Dendritic cell treated with granulocyte-macrophage colony-stimulating factor and Interleukin-4, amounts not matched to agents 40 ng/mL and 50 ng/mL, for 4 days (primary cell): ENCODE results near the gene NUAK2.
"Not testable (repeated sequence)": the region's sequence is repeated elsewhere in the genome, so short reads cannot be mapped to it uniquely, and the experiment has no call there.

ENCODE experiments used
- H3K27ac Mint-ChIP-seq: one replicate; pipeline ENCODE4 v1.8.0; 2022; ENCODE audit warnings: mild to moderate bottlenecking, mixed read lengths
- H3K27me3 Mint-ChIP-seq: one replicate; pipeline ENCODE4 v1.8.0; 2022; ENCODE audit warnings: mild to moderate bottlenecking, mixed read lengths
- H3K36me3 Mint-ChIP-seq: one replicate; pipeline ENCODE4 v1.8.0; 2022; ENCODE audit warnings: low read depth, mixed read lengths
- H3K4me1 Mint-ChIP-seq: one replicate; pipeline ENCODE4 v1.8.0; 2022; ENCODE audit warnings: low read depth, mixed read lengths
- H3K4me3 Mint-ChIP-seq: one replicate; pipeline ENCODE4 v1.8.0; 2022; ENCODE audit warnings: mild to moderate bottlenecking, moderate library complexity, mixed read lengths
- H3K9me3 Mint-ChIP-seq: one replicate; pipeline ENCODE4 v1.8.0; 2022; ENCODE audit warnings: mixed read lengths
- intact Hi-C: fragments of 100-400 bp; cut with micrococcal nuclease; formaldehyde crosslinking; loops from one replicate; pipeline ENCODE4 v1.15.0; 2022

NUAK2 gene

DNA sequence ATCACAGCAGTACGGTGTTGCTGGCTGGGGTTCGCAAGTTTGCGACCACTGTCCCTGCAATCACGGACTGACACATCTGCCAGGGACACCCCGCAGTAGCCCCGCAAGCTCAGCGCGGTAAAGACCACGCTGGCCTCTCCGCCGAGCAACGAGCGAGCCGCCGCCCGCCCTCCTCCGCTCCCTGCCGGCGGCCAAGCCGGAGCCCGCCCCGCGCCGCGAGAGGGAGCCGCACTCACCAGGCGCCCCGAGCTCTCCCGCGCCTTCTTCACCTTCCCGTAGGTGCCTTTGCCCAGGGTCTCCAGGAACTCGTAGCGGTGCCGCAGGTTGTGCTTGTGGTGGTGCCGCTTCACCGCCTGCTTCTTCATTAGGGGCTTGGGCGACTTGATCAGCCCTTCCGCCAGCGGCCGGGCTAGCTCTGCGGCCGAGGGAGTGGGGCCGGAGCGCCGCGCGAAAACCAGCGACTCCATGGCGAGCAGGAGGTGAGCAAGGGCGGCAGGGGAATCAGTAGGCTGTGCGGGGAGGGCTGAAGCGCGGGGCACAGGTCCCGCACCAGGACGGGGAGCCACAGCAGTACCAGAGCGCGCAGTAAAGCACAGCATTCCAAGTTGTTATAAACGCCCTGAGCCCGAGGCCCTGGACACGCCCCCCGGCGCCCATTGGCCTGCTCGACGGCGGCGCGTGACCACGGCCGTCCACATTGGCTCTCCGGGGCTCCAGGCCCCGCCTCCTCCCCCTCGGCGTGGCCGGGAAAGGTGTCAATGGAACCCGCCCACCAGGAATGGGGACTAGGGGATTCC is at the start of gene NUAK2:
Gene NUAK2, minus strand, starts transcription at position 584 of the 797 bp plus-strand sequence. Its CDS starts 117 bp downstream, at position 467.
- peaks cover 62% of the 10 kb centered on the region for H3K4me1 Mint-ChIP-seq
- no peaks in the 10 kb centered on the region for H3K9me3 Mint-ChIP-seq
- peaks cover 8% of the 10 kb centered on the region for H3K27me3 Mint-ChIP-seq
- peak within 1 kb of the TSS; percentile 91 for H3K27ac Mint-ChIP-seq
- intact Hi-C loops, result loop anchor here (5.0 kb wide), 1 partner anchor 34 kb away; no protein-coding TSS in a partner anchor
- H3K36me3 Mint-ChIP-seq, result peaks cover 21% of the 10 kb centered on the region
- peak within 1 kb of the TSS; percentile 90 for H3K4me3 Mint-ChIP-seq

DNA sequence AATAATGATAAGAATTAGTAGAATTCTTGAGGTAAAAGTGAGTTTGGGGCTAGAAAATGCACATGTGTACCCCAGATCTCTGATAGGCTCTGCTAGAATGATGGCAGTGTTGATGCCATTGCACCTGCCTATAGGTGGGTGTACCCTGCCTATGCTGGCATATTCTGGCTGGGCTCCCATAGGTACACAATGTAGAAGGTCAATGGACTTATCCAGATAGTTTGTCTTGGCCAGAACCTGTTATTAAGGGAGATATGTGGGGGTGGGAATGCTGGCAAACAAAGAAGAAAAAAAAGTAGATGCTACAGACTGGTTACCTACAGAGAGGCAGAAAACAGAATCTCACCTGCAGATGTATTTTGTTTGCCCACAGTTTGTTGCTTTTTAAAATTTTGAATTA is 49.2 kb upstream of the NUAK2 start:
- H3K4me3 Mint-ChIP-seq, result no peak overlapping the region
- no peak overlapping the region for H3K27ac Mint-ChIP-seq
- no peaks in the 10 kb centered on the region for H3K9me3 Mint-ChIP-seq
- intact Hi-C loops, result no loop called here
- H3K27me3 Mint-ChIP-seq, result peaks cover 48% of the 10 kb centered on the region
- peaks cover 6% of the 10 kb centered on the region for H3K4me1 Mint-ChIP-seq
- H3K36me3 Mint-ChIP-seq, result no peaks in the 10 kb centered on the region

DNA sequence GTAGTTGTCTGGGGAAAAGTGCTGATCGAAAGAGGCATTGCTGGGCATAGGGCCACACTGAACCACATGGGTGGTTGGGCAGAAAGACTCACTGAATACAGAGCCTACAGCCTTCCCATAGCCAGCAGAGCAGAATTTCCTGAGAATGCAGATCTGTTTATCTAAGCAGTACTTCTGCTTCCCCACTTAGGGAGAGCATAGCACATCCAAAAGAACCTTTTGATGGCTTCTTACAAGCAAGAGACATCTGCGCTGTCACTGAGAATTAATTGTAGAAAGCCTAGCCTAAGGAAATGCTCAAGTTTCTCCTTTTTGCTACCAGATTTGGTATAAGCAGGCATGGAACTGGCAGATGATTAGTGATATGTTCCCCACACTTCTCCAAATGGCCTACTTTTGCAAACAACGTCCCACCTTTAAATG is 48.2 kb upstream of the NUAK2 start:
- intact Hi-C loops, result no loop called here
- Mint-ChIP-seq H3K27ac (no peak overlapping the region), H3K27me3 (peaks cover 42% of the 10 kb centered on the region), H3K4me1 (peaks cover 6% of the 10 kb centered on the region), H3K9me3 (no peaks in the 10 kb centered on the region), H3K4me3 (no peak overlapping the region), H3K36me3 (no peaks in the 10 kb centered on the region)

DNA sequence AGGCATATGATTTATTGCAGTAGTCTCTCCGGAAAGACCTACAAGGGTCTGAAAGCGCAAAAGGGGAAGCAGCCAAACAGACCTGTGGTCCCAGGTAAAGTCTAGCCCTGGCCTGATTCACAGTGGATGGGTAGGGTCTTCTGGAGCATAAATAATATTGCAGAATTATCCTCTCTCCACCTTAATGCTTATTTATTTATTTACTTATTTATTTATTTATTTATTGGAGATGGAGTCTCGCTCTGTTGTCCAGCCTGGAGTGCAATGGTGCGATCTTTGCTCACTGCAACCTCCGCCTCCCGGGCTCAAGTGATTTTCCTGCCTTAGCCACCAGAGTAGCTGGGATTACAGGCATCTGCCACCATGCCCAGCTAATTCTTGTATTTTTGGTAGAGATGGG is 46.9 kb upstream of the NUAK2 start:
- intact Hi-C loops, result no loop called here
- Mint-ChIP-seq H3K4me3 (no peak overlapping the region), H3K27ac (no peak overlapping the region)

DNA sequence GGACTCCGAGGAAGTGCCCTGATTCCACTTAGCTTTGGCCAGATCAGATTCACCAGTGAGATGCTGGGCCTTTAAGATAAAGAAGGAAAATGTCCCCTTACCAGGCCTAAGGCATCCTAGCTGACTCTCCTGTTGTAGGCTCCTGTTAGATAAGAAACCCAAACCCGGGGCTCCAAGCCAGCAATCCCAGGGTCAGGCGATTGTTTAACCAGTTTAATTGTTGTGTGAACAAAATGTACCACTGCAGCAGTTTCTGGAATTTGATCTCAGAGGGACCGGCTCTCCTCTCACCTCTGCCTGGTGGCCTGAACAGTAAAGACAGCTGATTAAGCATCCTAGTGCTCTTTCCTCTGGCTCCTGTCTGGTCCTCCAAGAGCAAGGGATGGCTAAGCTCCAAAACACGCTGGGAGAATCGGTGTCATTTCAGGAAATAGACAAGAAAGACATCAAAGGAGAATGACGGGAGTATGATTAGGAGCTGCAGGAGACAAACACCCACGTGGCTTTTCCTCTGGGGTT is 44.5 kb upstream of the NUAK2 start:
- no peak overlapping the region for H3K27ac Mint-ChIP-seq

More for the DNA sequence above, 46.9 kb upstream of the NUAK2 start:
- Mint-ChIP-seq H3K27me3 (peaks cover 29% of the 10 kb centered on the region), H3K36me3 (no peaks in the 10 kb centered on the region), H3K9me3 (no peaks in the 10 kb centered on the region), H3K4me1 (no peaks in the 10 kb centered on the region)

DNA sequence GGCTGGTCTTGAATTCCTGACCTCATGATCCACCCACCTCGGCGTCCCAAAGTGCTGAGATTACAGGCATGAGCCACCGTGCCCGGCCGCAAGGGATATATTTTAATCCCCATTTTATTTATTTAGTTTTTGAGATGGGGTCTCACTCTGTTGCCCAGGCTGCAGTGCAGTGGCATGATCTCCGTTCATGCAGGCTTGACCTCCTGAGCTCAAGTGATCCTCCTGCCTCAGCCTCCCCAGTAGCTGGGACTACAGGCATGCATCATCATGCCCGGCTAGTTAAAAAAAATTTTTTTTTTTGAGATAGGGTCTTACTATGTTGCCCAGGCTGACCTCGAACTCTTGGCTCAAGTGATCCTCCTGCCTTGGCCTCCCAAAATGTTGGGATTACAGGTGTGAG is 43.5 kb upstream of the NUAK2 start:
- H3K27me3 Mint-ChIP-seq, result peaks cover 17% of the 10 kb centered on the region
- H3K4me3 Mint-ChIP-seq, H3K36me3 Mint-ChIP-seq, H3K27ac Mint-ChIP-seq, H3K4me1 Mint-ChIP-seq, H3K9me3 Mint-ChIP-seq, intact Hi-C loops: not testable (repeated sequence)

More for the DNA sequence above, 44.5 kb upstream of the NUAK2 start:
- peaks cover 18% of the 10 kb centered on the region for H3K27me3 Mint-ChIP-seq
- H3K4me1 Mint-ChIP-seq, result no peaks in the 10 kb centered on the region
- intact Hi-C loops, result no loop called here
- no peak overlapping the region for H3K4me3 Mint-ChIP-seq
- H3K36me3 Mint-ChIP-seq, result no peaks in the 10 kb centered on the region
- H3K9me3 Mint-ChIP-seq, result no peaks in the 10 kb centered on the region

DNA sequence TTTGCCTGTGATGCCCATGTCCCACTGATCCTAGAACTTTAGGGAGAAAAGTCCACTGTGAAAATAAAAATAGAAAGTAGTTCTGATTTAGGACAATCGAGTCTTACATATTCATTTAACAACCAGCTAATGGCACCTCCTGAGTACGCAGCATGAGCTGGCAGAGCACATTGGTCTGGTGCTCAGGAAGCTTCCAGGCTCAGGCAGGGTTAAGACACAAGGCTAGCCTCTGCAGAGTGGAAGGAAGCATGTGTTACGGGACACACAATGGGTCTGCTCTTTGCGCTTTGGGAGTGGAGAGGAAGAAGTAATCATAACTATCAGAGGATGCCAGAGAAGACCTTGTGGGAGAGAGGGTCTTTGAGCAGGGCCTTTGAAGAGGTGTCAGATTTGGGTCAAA is 39.3 kb upstream of the NUAK2 start:
- Mint-ChIP-seq H3K4me3 (no peak overlapping the region), H3K27me3 (peaks cover 27% of the 10 kb centered on the region), H3K36me3 (no peaks in the 10 kb centered on the region), H3K4me1 (no peaks in the 10 kb centered on the region), H3K9me3 (no peaks in the 10 kb centered on the region), H3K27ac (no peak overlapping the region)
- intact Hi-C loops, result no loop called here

DNA sequence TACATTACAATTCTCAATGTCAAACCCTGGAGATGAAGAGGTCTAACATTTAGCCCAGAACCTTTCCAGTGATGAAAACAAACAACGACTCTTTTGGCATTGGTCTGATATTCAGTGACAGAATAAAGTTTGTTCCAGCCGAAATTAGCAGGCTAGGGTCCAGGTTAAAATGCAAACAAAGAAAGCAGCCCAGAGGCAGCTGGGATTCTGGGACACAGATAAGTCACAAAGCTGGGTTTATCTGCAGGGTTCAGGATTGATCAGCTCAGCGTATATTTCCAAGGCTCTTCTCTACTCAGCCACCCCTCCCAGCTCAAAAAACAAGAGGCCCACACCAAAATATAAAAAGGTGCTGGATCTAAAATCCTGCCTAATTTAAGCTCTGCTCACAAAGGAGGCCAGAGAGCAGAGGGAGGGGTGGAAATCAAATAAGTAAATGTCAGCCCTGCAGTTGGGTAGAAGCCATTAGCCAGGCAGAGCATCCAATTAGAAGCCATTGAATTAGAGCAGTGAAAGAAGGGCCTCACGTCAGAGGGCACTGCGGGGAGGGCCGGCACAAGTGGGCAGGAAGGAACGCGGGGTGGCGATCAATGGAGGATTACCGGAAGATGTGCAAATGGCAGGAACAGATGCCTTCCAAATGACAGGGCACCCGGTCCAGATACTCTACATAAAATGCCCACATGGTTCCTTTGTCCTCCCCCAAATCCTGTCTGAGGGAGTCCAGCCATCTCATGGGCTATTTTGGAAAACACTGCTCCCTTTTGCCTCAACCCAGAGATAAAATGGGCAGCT is 38.4 kb upstream of the NUAK2 start:
- intact Hi-C loops, result no loop called here
- H3K36me3 Mint-ChIP-seq, result no peaks in the 10 kb centered on the region
- H3K27ac Mint-ChIP-seq, result no peak overlapping the region
- H3K27me3 Mint-ChIP-seq, result peaks cover 28% of the 10 kb centered on the region
- H3K4me1 Mint-ChIP-seq, result no peaks in the 10 kb centered on the region
- H3K9me3 Mint-ChIP-seq, result no peaks in the 10 kb centered on the region
- no peak overlapping the region for H3K4me3 Mint-ChIP-seq

DNA sequence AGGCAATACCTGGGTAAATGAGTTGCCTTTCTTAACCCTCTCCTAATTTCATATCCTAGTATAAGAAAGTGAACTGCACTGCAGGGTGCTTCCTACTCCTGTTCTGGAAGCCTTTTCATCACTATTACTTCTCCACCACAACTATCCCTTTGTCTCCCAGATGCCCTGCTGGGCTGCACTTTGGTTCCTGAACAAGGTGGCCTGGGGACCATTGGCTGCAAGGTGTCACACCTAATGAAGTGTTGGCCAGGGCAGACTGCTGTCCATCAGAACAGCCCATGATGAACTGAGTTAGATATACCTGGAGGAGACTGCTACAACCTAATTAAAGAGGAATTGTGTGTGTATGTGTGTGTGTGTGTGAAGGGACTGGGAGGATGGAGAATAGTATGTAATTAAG is 37.0 kb upstream of the NUAK2 start:
- Mint-ChIP-seq H3K27me3 (peaks cover 29% of the 10 kb centered on the region), H3K36me3 (no peaks in the 10 kb centered on the region)
- intact Hi-C loops, result no loop called here

DNA sequence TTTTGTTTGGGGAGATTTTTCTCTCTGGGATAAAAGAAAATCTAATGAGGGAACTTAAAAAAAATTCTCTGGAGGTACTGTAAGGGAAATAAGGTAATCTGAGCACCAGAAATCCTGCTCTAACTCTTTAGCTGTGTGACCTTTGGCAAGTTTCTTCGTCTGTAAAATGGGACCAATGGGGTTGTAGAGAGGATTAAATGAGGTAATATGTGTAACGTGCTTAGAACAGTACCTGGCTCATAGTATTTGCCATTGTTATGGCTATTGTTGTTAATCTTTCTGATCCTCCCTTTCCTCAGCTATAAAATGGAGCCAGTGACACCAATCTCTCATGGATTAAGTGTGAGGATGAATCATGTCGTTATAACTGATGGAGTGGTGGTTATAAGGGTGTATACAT is 36.0 kb upstream of the NUAK2 start:
- Mint-ChIP-seq H3K27ac (no peak overlapping the region), H3K9me3 (no peaks in the 10 kb centered on the region), H3K27me3 (peaks cover 29% of the 10 kb centered on the region), H3K4me3 (no peak overlapping the region), H3K4me1 (no peaks in the 10 kb centered on the region), H3K36me3 (no peaks in the 10 kb centered on the region)
- intact Hi-C loops, result no loop called here

More for the DNA sequence above, 37.0 kb upstream of the NUAK2 start:
- H3K4me3 Mint-ChIP-seq, result no peak overlapping the region
- no peaks in the 10 kb centered on the region for H3K4me1 Mint-ChIP-seq
- H3K27ac Mint-ChIP-seq, result no peak overlapping the region
- no peaks in the 10 kb centered on the region for H3K9me3 Mint-ChIP-seq

DNA sequence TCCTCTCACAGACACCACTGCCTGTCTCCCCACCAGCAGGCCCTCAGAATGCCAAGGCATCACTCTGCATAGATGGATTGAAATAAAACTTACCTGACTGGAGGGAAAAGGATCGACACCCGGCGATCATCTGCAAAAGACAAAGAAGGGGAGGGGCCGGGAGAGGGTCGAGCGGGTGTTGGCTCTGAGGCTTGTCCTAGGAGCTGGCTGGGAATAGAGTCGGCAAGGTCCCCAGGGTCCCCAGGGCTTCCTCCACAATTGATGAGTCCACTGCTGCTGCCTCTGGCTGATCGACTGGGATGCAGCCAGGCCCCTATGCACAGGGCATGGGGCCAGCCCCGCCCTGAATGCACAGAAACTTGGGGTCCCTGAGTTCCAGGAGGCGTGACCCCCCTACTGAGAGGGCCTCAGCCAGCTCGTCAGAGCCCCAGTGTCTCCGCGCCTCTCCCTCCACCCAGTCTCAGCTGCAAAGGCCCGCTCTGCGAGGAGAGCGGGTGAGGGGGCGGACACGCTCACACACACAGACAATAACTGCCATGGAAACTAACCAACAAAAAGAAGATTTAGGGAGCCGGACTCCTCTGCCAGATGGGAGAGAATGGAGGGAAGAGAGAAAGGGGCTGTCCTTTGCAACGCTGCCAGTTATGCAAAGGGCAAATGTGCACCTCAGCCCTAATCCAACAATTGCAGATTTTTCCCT is 35.0 kb upstream of the NUAK2 start, which contains the start of gene KLHDC8A:
Gene KLHDC8A, minus strand, starts transcription at position 483 of the 700 bp plus-strand sequence. CDS start 13,318 bp downstream, outside the sequence.
- Mint-ChIP-seq H3K9me3 (no peaks in the 10 kb centered on the region), H3K4me3 (no peak within 1 kb of the TSS), H3K27ac (no peak within 1 kb of the TSS), H3K27me3 (peaks cover 26% of the 10 kb centered on the region), H3K4me1 (no peaks in the 10 kb centered on the region), H3K36me3 (no peaks in the 10 kb centered on the region)
- intact Hi-C loops, result no loop called here

DNA sequence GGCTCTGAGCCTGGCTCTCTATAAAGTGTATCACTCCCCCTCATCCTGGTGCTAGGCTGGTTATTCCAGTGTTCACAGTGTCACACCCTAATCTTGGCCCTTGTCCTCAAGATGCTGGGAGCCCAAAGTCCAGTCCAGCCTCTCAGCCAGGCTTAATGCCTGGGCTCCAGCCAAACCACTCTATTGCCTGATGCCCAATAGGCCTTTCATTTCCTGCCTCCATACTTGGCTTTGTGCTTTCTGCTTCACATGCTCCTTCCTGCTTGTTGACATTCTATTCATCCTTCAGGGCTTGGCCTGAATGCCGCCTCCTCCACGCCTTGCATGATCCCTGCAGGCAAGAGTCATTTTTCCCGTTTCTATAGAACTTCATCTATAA is 33.5 kb upstream of the NUAK2 start:
- Mint-ChIP-seq H3K9me3 (no peaks in the 10 kb centered on the region), H3K27me3 (peaks cover 27% of the 10 kb centered on the region), H3K36me3 (no peaks in the 10 kb centered on the region), H3K4me3 (no peak overlapping the region), H3K27ac (no peak overlapping the region), H3K4me1 (peaks cover under 1% of the 10 kb centered on the region)
- intact Hi-C loops, result loop anchor here (2.0 kb wide), 1 partner anchor 130 kb away; no protein-coding TSS in a partner anchor

DNA sequence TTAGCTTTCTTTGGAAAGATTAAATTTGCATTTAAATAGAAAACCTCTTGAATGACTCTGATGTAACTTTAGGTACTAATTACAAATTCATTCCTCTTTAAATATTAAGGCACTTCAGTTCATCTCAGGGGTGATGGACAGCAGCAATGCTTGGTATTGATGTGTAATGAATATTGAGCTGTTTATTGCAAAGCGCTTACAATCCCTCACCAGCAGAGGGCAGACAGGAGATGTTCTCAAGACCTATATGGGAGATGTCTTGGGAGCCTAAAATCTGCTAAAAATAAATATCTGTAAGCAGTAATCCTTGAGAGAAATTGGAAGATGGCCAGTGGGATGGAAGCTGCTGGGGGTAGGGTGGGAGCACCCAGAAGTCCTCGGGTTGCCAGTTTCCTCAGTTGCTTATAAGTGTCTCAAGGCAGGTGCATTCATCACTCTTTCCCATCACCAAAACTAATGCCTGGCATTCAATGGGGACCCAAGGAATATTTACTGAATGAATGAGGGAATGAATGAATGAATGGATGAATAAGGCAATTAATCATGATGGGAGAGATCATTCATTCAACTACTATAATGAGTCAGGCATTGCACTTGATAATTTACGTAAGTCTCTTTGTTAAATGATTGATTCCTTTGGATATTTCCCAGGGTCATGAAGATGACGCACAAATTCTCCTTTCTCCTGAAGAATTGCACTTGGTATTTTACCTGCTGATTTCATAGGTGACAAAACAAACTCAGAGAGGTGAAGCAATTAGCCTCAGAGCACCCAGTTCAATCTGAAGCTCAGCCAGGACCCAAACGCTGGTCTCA is 32.9 kb upstream of the NUAK2 start:
- Mint-ChIP-seq H3K36me3 (no peaks in the 10 kb centered on the region), H3K9me3 (no peaks in the 10 kb centered on the region), H3K4me3 (no peak overlapping the region), H3K4me1 (peaks cover 7% of the 10 kb centered on the region), H3K27me3 (peaks cover 32% of the 10 kb centered on the region), H3K27ac (no peak overlapping the region)
- intact Hi-C loops, result loop anchor here (2.0 to 5.0 kb wide), 2 partner anchors 130 to 168 kb away; no protein-coding TSS in a partner anchor
